Measurements from ENCODE around the gene CSN2.

GRCh38 chr4:70002507-70002906, 37.0 kb upstream of the CSN2 start:
- no peak for TF ChIP-seq CTCF (IDR thresholded peaks at IDR 0.05 in 2 of 3, conservative IDR thresholded peaks at IDR 0.05 in 1 of 3; ENCODE audit: control insufficient read depth in 2 of 3, extremely low read depth in 1 of 3, insufficient read depth in 1 of 3, low read depth in 3 of 3, low read length in 3 of 3)
- no peak for TF ChIP-seq POLR2AphosphoS5 (IDR thresholded peaks at IDR 0.05; ENCODE audit: low read length)
- no peak for TF ChIP-seq SKIL (IDR thresholded peaks at IDR 0.05; ENCODE audit: low read depth, poor library complexity, severe bottlenecking)
- no peak for TF ChIP-seq ZNF274 (IDR thresholded peaks at IDR 0.05; ENCODE audit: insufficient read depth, insufficient read length)
- no peak for TF ChIP-seq CBX3 (IDR thresholded peaks at IDR 0.05; ENCODE audit: borderline replicate concordance, low read depth)
- no peak for TF ChIP-seq YBX1 (IDR thresholded peaks at IDR 0.05)
- TF ChIP-seq SIN3A (IDR thresholded peaks at IDR 0.05; ENCODE audit: low read depth, low read length): no peak
- TF ChIP-seq PKNOX1 (IDR thresholded peaks at IDR 0.05): no peak
- TF ChIP-seq MYC (IDR thresholded peaks at IDR 0.05; ENCODE audit: insufficient read depth, insufficient read length, insufficient replicate concordance, low read length, severe bottlenecking): no peak
- no peak for TF ChIP-seq RAD21 (IDR thresholded peaks at IDR 0.05; ENCODE audit: insufficient read depth, low read depth, low read length)

All from GM12878 (cell line).